ENCODE results near the gene TBC1D30. TPM values are rescaled to one million over a fixed set of nuclear protein-coding genes. Genes with fewer than 3 reads are reported as not detected.
A peak's percentile ranks its signal among the peaks of the same experiment; 100 is the strongest.

TBC1D30 gene
- total RNA-seq, 2 donors from 2014 or later = 1.7 to 1.9 TPM

DNA sequence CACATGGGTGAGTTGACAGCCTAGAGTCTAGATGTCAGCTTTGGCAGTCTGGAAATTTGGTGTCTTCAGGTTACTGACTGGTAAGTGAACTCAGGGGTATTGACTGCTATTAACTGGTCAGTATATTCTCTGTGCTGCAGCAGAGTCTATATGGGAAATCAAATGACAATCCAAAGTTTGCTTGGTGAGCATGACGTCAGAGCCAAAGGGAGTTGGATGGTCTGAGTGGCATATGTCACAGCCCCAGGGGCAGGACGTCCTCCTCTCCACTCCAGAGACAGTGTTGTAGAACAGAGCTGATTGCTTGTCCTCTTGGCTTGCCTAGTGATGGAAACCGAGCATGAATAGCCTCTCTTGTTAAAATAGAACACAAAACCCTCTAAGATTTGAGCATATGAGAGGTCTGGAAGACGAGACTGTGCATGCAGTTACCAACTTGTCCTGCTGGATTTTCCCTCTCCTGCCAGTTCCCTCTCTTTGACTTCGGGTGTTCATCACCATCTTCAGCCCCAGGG is 3.3 kb upstream of the TBC1D30 start:
- H3K4me3 ChIP-seq (ENCODE audit: low read length) = no peak overlapping the region
- 88 to 97% methylated on average over 3 to 5 of the region's 5 CpGs for WGBS, 2 experiments (ENCODE audit: insufficient coverage in 1 of 2, insufficient read length in 1 of 2)
- no peak overlapping the region for H3K27ac ChIP-seq (ENCODE audit: low read depth, low read length)
- H3K4me1 ChIP-seq (ENCODE audit: control insufficient read depth, insufficient read depth, low read length) = peaks cover 4% of the 10 kb centered on the region
- peaks cover 16% of the 10 kb centered on the region for H3K9me3 Mint-ChIP-seq
- H3K27ac Mint-ChIP-seq = no peak overlapping the region
- H3K9me3 ChIP-seq (ENCODE audit: control insufficient read depth, low read length) = peaks cover 5% of the 10 kb centered on the region
- DNase-seq = no peak
- peaks cover 43% of the 10 kb centered on the region for H3K27me3 ChIP-seq (ENCODE audit: control insufficient read depth, insufficient read depth, low read length, poor library complexity, severe bottlenecking)
- peaks cover 6% of the 10 kb centered on the region for H3K4me1 Mint-ChIP-seq
- peaks cover 2% of the 10 kb centered on the region for H3K36me3 Mint-ChIP-seq (ENCODE audit: low read depth)
- H3K9ac ChIP-seq (ENCODE audit: extremely low read depth, low read length, poor library complexity, severe bottlenecking) = no peak overlapping the region
- peaks cover 48% of the 10 kb centered on the region for H3K27me3 Mint-ChIP-seq (ENCODE audit: insufficient read depth)
- TF ChIP-seq, protein P1, sequence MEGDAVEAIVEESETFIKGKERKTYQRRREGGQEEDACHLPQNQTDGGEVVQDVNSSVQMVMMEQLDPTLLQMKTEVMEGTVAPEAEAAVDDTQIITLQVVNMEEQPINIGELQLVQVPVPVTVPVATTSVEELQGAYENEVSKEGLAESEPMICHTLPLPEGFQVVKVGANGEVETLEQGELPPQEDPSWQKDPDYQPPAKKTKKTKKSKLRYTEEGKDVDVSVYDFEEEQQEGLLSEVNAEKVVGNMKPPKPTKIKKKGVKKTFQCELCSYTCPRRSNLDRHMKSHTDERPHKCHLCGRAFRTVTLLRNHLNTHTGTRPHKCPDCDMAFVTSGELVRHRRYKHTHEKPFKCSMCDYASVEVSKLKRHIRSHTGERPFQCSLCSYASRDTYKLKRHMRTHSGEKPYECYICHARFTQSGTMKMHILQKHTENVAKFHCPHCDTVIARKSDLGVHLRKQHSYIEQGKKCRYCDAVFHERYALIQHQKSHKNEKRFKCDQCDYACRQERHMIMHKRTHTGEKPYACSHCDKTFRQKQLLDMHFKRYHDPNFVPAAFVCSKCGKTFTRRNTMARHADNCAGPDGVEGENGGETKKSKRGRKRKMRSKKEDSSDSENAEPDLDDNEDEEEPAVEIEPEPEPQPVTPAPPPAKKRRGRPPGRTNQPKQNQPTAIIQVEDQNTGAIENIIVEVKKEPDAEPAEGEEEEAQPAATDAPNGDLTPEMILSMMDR (conservative IDR thresholded peaks at IDR 0.05) = no peak
- H3K4me3 Mint-ChIP-seq = no peak overlapping the region
- H3K36me3 ChIP-seq (ENCODE audit: control insufficient read depth, insufficient read depth, low read length) = no peaks in the 10 kb centered on the region

DNA sequence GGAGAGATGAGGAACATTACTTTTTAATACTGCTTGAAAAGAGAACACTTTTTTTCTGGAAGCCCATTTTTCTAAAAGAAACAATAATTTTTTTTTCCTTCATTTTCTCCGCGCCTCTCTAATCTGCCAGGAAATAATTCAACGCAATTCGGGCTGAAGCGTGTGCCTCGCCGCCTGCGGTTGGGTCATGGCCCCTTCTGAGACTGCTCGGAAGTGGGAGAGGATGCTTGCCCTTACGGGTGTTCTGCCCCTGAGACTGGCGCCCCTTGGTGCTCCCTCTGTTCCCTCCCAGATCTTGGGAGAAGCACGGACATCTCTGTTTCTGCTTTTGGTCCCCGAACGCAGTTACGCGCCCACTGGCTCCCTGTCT is 332 bp upstream of the TBC1D30 start:
- peak overlapping the region; percentile 53 for H3K4me3 Mint-ChIP-seq
- H3K27me3 Mint-ChIP-seq (ENCODE audit: insufficient read depth) = peaks cover 76% of the 10 kb centered on the region
- Histone ChIP-seq H3K36me3 (ENCODE audit: control insufficient read depth, insufficient read depth, low read length) (no peaks in the 10 kb centered on the region), H3K27ac (ENCODE audit: low read depth, low read length) (no peak overlapping the region), H3K9me3 (ENCODE audit: control insufficient read depth, low read length) (peaks cover 5% of the 10 kb centered on the region), H3K9ac (ENCODE audit: extremely low read depth, low read length, poor library complexity, severe bottlenecking) (no peak overlapping the region), H3K27me3 (ENCODE audit: control insufficient read depth, insufficient read depth, low read length, poor library complexity, severe bottlenecking) (peaks cover 73% of the 10 kb centered on the region), H3K4me3 (ENCODE audit: low read length) (peak overlapping the region; percentile 77), H3K4me1 (ENCODE audit: control insufficient read depth, insufficient read depth, low read length) (peaks cover 5% of the 10 kb centered on the region)
- peaks cover 7% of the 10 kb centered on the region for H3K4me1 Mint-ChIP-seq
- 4 to 6% methylated on average over 13 to 16 of the region's 16 CpGs for WGBS, 2 experiments (ENCODE audit: insufficient coverage in 1 of 2, insufficient read length in 1 of 2)
- H3K9me3 Mint-ChIP-seq = peaks cover 16% of the 10 kb centered on the region
- TF ChIP-seq, protein P1 (conservative IDR thresholded peaks at IDR 0.05) = no peak
- no peak overlapping the region for H3K27ac Mint-ChIP-seq
- peaks cover 2% of the 10 kb centered on the region for H3K36me3 Mint-ChIP-seq (ENCODE audit: low read depth)
- DNase-seq = no peak

DNA sequence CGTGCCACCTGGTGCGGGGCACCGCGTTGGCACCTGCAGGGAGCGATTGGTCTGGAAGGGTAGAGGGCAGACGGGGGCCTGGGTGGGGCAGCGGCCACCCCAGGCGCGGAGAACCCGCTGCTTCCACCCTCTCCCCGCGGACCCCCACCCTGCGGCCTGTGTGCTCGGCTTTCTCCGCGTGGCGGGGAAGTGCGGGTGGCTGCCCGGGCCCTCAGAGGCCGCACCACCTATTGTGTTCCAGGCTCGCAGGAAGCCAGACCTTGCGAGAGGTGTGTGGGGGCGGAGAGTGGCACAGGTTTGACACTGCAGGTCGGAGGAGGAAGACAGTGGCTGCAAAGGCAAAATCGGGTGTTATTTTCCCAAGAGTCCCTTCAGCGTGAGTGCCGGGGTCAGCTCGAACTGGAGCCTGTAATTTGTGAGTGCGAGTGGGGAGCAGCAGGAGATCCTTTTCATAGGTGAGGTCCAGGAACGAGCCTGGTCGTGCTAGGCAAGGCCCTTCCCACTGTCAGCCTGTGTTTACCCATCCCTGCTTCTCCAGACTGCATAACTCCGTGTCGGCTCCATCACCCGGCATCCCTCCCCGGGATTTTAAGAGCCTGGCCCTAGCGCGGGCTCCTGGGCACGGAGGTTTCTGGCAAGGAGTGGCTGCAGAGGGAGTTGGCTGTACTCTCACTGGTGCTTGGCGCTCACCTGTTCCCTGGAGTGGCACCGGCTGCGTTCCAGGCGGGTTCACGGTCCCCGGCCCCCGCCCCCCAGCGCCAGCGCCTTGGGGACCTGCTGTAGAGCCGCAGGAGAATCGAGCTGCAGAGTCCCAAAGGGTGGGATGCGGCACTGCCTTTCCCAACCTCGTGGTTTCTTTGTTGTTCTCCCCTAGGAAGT is 935 bp downstream of the TBC1D30 start:
- 3 to 4% methylated on average over 14 to 51 of the region's 51 CpGs for WGBS, 2 experiments (ENCODE audit: insufficient coverage in 1 of 2, insufficient read length in 1 of 2)
- no peak overlapping the region for H3K27ac Mint-ChIP-seq
- peak; percentile 75 for DNase-seq
- peaks cover 5% of the 10 kb centered on the region for H3K4me1 ChIP-seq (ENCODE audit: control insufficient read depth, insufficient read depth, low read length)
- peaks cover 2% of the 10 kb centered on the region for H3K36me3 Mint-ChIP-seq (ENCODE audit: low read depth)
- peaks cover 16% of the 10 kb centered on the region for H3K9me3 Mint-ChIP-seq
- H3K4me3 ChIP-seq (ENCODE audit: low read length) = peak overlapping the region; percentile 77
- H3K27ac ChIP-seq (ENCODE audit: low read depth, low read length) = no peak overlapping the region
- no peak overlapping the region for H3K9ac ChIP-seq (ENCODE audit: extremely low read depth, low read length, poor library complexity, severe bottlenecking)
- H3K9me3 ChIP-seq (ENCODE audit: control insufficient read depth, low read length) = peaks cover 5% of the 10 kb centered on the region
- H3K4me3 Mint-ChIP-seq = peak overlapping the region; percentile 53
- no peaks in the 10 kb centered on the region for H3K36me3 ChIP-seq (ENCODE audit: control insufficient read depth, insufficient read depth, low read length)
- H3K4me1 Mint-ChIP-seq = peaks cover 7% of the 10 kb centered on the region
- H3K27me3 ChIP-seq (ENCODE audit: control insufficient read depth, insufficient read depth, low read length, poor library complexity, severe bottlenecking) = peaks cover 83% of the 10 kb centered on the region
- TF ChIP-seq, protein P1 (conservative IDR thresholded peaks at IDR 0.05) = no peak
- peaks cover 80% of the 10 kb centered on the region for H3K27me3 Mint-ChIP-seq (ENCODE audit: insufficient read depth)

All from endodermal cell (in vitro differentiated cells).